HG03558 (cell line): ENCODE results near the gene RHOXF2.
"Not testable (repeated sequence)": the region's sequence is repeated elsewhere in the genome, so short reads cannot be mapped to it uniquely, and the experiment has no call there.

ENCODE experiments used
- ATAC-seq: cut with Tn5 transposase; IDR thresholded peaks from one replicate; pipeline ENCODE4 v1.9.1; 2021; ENCODE audit warnings: moderate number of reproducible peaks; ENCODE audit not compliant: unreplicated experiment; ENCODE audit errors: extremely low read depth

The RHOXF2 gene

DNA sequence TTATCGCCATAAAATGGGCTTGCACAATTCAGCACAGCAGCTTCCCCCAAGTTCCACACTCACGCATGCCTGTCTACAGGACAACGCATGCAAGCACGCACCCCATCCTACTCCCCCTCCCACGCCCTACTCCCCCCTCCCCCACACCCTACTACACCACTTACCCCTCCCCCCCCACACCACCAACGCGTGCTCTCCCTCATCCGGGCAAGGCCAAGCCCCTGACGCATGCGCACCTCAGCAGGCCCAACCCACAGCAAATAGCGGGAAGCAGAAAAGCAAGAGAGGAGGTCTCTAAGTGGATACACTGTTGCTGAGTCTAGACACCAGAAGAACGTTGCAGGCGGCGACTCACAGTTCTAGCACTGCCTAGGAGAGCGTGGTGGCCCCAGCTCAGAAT, at the start of gene RHOXF2:
Gene RHOXF2, plus strand, starts transcription at position 301 of the 400 bp plus-strand sequence. CDS start 138 bp downstream, outside the sequence.
- not testable (repeated sequence) for ATAC-seq

DNA sequence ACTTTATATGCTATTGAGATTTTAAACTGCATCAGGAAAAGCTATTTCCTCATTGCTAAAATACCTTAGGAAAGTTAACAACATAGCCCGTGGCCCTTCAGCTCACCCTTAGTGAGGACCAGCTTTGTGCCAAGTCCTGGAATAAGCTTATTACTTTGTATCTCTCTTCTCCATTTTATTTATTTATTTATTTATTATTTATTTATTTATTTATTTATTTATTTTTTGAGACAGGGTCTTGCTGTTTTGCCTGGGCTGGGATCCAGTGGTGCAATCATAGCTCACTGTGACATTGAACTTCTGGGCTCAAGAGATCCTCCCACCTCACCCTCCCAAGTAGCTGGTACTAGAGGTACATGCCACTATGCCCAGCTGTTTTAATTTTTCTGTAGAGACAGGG, 49.0 kb upstream of the RHOXF2 start:
- ATAC-seq, result no peak

- no peak for ATAC-seq
Observed at GRCh38 chrX:120111611-120112010, 46.8 kb upstream of the RHOXF2 start.

- no peak for ATAC-seq
Observed at GRCh38 chrX:120115438-120115963, 42.9 kb upstream of the RHOXF2 start, which contains the start of gene RHOXF1. Gene RHOXF1, minus strand, starts transcription at chrX:120115913. Its CDS starts 51 bp downstream, at chrX:120115862.

DNA sequence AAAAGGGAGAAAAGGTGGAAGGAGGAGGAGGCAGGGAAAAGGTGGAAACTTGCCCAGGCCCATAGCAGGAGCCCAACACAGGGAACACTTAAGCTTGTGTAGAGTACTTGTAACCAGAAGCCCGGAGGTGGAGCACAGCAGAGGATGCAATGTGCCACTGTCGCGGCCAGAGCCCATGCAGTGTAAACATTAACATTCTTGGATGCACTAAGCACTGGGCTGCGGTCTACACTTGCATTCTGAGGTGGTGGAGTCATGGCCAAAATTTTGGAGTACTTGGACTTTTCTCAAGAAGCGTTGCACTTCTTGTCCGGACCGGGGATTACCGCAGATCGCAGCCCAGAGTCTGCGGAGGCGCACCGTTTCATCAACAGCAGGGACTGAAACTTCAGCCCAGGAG, 38.2 kb upstream of the RHOXF2 start:
- ATAC-seq, result no peak

DNA sequence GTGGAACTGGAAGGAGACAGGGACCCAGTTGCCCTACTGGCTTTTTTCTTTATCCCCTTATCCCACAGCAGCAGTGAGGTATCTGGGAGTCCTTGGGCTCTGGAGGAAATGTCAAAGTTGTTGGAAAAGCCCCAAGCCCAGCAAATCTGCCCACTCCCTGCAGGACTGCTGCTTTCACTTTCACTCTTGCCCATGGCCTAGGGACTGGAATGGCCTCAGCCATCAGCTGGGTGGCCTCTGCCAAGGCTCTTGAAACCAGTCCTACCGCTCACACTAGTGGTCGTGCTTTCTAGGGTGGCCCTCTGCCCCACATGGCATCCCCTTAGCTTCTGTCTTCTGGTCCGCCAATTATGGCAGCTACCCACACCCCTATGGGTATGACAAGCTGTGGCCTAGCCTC, 33.0 kb upstream of the RHOXF2 start:
- ATAC-seq, result no peak

GRCh38 chrX:120128306-120128846, 30.0 kb upstream of the RHOXF2 start:
- not testable (repeated sequence) for ATAC-seq

DNA sequence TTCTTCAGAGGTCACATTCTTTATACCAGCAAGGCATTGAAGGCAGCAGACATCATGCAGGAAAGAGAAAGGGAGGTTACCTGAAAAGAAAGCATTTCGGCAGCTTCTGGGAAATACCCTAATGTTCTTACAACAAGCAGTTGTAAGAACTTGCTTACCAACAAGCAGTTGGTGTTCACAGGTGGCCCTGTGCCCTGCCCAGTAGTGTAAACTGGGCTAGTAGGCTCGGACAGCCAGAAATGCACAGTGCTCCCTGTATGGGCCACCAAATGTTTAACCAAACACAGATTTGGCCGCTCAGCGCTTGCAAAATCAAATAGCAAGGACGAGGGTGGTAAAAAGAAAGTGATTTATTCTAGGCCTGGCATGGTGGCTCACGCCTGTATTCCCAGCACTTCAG, 22.3 kb upstream of the RHOXF2 start:
- ATAC-seq, result no peak

DNA sequence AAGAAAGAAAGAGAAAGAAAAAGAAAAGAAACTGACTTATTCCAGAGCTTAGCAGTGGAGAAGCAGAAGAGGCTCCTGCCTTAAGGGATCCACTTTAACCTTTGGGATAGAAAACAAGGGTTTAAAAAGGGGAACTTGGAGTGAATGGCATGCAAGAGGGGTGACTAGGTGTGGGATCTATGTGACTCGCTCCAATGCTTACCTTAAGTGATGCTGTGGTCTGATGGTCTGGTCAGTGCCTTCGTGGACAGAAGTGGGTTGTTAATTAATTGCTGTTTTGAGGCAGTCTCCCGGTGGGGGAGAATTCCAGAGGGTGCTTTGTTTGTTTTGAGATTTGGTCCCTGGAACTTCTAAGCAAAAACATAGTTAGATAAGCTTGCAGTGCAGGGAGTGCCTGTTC, 21.6 kb upstream of the RHOXF2 start:
- ATAC-seq, result no peak

DNA sequence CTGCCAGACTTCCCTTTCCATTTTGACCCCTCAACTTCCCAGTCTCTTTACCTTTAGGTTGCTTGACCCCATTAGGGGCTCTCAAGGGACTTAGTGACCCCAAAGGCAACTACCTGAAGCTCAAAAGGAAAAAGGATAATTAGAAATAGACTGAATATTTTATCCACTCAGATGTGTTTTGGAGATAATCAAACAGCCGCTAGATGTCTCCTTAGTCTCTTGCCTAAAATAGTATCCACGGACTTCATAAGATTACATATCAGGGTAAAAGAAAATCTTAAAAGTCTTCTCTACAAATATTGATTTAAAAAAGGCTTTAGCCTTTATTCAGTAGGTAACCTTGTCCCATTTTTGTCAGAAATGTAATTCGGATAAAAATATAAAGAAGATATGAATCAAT, 21.0 kb upstream of the RHOXF2 start:
- ATAC-seq, result no peak

DNA sequence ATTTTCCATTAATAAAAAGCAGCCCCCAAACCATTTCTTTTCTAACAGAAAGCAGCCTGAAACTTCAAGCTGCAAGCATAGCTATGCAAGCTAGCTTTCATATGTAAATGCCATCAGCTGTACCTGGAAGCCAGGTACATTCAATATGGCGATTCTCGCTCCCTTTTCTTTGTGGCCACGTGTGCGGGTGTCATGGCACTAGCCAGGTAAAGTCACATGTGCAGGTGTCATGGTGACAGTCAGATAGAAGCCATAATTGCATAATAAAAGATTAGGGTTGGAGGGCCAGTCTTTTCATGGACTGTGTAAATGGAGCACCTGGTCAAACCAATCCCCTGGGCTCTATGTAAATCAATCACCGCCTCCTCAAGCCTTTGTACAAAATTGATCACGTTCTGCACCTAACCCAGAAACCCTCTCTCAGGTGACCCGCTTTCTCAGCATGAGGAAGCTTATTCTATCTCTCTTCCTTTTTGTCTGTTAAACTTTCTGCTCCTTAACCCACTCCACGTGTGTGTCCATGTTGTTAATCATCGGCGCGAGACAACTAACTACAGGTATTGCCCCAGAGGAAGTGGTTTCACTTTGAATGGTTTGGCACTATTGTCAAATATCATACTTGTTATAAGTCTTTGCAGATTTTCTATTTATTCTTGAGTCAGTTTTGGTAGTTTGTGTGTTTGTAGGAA, 18.0 kb upstream of the RHOXF2 start:
- no peak for ATAC-seq

GRCh38 chrX:120144178-120144844, 14.1 kb upstream of the RHOXF2 start:
- no peak for ATAC-seq

GRCh38 chrX:120145295-120145925, 13.0 kb upstream of the RHOXF2 start:
- ATAC-seq, result no peak

DNA sequence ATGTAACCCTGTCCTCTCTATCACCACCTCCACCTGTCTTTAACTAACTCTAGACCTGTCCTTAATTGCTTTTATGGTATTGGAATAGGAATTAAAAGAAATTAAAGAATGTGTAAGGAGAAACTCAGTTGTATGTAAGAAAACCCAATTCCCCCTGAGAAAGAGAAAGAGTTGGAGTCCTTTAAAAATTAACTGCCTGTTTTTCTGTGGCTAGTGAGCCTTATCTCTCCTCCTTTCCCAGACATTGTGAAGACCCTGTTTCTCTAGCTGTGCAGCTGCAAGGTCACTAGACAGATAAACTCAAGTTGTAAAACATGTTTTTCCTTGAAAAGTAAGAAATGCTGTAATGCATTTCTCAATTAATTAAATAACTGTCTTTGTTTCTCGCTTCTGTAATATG, 12.1 kb upstream of the RHOXF2 start:
- not testable (repeated sequence) for ATAC-seq

GRCh38 chrX:120147537-120147936, 10.9 kb upstream of the RHOXF2 start:
- ATAC-seq, result no peak

DNA sequence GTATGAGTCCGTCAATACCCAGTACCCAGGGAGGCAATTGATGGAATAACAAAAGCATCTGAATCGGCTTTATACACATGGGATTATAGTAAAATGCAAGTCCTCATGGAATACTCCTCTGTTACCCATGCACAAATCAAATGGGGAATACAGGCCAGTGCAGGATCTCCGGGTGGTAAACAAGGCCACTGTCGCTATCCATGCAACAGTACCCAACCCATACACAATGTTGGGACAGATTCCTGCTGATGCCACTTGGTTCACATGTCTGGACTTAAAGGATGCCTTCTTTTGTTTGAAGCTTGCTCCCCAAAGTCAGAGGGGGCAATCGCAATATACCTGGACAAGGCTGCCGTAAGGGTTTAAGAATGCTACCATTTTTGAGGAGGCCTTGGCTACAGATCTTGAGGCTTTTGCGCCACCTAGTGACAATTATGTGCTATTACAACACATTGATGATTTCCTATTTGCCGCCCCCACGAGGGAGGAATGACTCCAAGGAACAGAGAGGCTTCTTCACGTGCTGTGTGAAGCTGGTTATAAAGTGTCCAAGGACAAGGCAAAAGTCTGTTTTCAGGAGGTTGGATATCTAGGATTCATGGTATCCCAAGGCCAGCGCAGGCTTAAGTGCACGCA, 8.2 kb upstream of the RHOXF2 start:
- not testable (repeated sequence) for ATAC-seq

DNA sequence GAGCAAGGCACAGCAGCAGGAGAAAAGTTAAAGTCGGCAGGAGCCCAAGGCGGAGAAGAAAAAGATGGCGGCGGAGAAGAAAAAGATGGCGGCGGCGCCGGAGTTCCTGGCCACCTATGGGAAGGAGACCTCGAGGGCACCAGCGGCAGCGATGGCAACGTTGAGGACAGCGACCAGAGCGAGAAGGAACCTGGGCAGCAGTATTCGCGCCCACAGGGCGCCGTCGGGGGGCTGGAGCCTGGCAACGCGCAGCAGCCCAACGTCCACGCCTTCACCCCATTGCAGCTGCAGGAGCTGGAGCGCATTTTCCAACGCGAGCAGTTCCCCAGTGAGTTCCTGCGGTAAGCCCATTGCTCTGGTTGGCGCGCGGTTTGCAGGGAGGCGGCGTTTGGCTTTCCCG, 673 bp downstream of the RHOXF2 start:
- not testable (repeated sequence) for ATAC-seq

DNA sequence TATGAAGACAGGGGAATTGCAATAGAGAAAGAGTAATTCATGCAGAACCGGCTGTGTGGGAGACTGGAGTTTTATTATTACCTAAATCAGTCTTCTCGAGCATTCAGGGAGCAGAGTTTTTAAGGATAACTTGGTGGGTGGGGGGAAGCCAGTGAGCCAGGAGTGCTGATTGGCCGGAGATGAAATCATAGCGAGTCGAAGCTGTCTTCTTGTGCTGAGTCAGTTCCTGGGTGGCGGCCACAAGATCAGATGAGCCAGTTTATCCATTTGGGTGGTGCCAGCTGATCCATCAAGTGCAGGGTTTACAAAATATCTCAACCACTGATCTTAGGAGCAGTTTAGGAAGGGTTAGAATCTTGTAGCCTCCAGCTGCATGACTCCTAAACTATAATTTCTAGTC, 34.8 kb downstream of the RHOXF2 start:
- ATAC-seq, result not testable (repeated sequence)

DNA sequence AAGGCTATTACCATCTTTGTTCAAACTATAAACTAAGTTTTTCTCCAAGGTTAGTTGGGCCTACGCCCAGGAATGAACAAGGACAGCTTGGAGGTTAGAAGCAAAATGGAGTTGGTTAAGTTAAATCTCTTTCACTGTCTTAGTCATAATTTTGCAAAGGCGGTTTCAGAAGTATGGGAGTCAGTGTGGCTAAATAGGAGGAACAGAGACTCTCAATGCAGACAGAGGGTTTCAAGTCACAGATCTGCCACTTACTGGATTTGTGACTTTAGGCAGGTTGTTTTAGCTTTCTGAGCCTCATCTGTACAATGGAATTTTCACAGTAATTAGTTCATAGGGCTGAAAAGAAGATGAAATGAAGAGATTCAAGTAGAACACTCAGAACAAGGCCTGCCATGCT, 35.3 kb downstream of the RHOXF2 start:
- not testable (repeated sequence) for ATAC-seq

DNA sequence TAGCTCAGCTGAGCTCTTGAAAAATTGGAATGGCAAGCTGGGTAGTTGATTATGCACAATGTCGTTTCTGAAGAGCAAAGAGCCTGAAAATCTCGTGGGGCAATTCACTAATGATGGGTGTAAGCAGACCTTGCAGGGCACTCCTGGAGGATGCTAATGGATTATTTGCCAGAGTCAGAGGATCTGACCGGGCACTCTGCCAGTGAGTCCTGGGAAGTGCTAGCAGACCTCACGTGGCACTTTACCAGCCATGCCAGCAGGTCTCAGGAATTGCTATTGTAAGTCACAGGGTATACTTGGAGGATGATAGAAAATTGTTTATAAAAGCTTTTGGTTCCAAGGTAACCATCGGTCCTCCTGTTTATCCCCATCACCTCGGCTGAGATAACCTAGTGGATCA, 37.4 kb downstream of the RHOXF2 start:
- ATAC-seq, result not testable (repeated sequence)
